ENCODE data around the gene MZB1. TPM values are rescaled to one million over a fixed set of nuclear protein-coding genes. Genes with fewer than 3 reads are reported as not detected.

The MZB1 gene
- total RNA-seq, 6 experiments from 2014 or later: 0.37 to 5.1 (median 1.1) TPM

- intact Hi-C loops (cut with DNase I): no loop called here
- TF ChIP-seq CTCF (IDR thresholded peaks at IDR 0.05): no peak
- no peaks in the 10 kb centered on the region for H3K27me3 ChIP-seq
- peaks cover 0 to 4% (median 0%) of the 10 kb centered on the region in 4 donors for H3K4me1 ChIP-seq
- peak overlapping the region; percentile 56 to 71 (median 60) for H3K4me3 ChIP-seq
- ATAC-seq (no peak), DNase-seq (no peak)
- WGBS (ENCODE audit: insufficient coverage, low coverage, low lambda C conversion rate, missing lambda C conversion rate): 34% methylated on average over 6 of the region's 7 CpGs
- H3K27ac ChIP-seq: peak overlapping the region; percentile 56 to 78 (median 72)
- H3K36me3 ChIP-seq: no peaks in the 10 kb centered on the region
- no peaks in the 10 kb centered on the region for H3K9me3 ChIP-seq
Observed at GRCh38 chr5:139403418-139403786, 13.7 kb upstream of the MZB1 start.

- peak; percentile 29 to 55 (median 40) for TF ChIP-seq CTCF (IDR thresholded peaks at IDR 0.05)
- TF ChIP-seq POLR2A (IDR thresholded peaks at IDR 0.05): no peak
- 69% methylated on average over 5 of the region's 7 CpGs for WGBS (ENCODE audit: insufficient coverage, low coverage, low lambda C conversion rate, missing lambda C conversion rate)
- peak in 1 of 3 donors; percentile 48 for DNase-seq
- H3K4me1 ChIP-seq: peaks cover 0 to 4% (median 0%) of the 10 kb centered on the region in 4 donors
- peak in 3 of 4 donors; percentile 7 to 38 (median 12) for ATAC-seq
- no peak overlapping the region for H3K4me3 ChIP-seq
- H3K36me3 ChIP-seq: no peaks in the 10 kb centered on the region
- H3K27ac ChIP-seq: no peak overlapping the region
- H3K9me3 ChIP-seq: no peaks in the 10 kb centered on the region
- intact Hi-C loops (cut with DNase I): no loop called here
- H3K27me3 ChIP-seq: no peaks in the 10 kb centered on the region
Observed at GRCh38 chr5:139402561-139403158, 12.9 kb upstream of the MZB1 start.

GRCh38 chr5:139401546-139401945 lies 11.8 kb upstream of the MZB1 start:
- Histone ChIP-seq H3K4me1 (peaks cover 0 to 4% (median 0%) of the 10 kb centered on the region in 4 donors), H3K36me3 (no peaks in the 10 kb centered on the region), H3K4me3 (no peak overlapping the region), H3K9me3 (no peaks in the 10 kb centered on the region), H3K27me3 (no peaks in the 10 kb centered on the region), H3K27ac (no peak overlapping the region)
- DNase-seq (no peak), ATAC-seq (no peak)
- 97% methylated on average over 4 of the region's 10 CpGs for WGBS (ENCODE audit: insufficient coverage, low coverage, low lambda C conversion rate, missing lambda C conversion rate)
- TF ChIP-seq POLR2A (IDR thresholded peaks at IDR 0.05): no peak
- intact Hi-C loops (cut with DNase I): no loop called here

GRCh38 chr5:139399501-139400121 lies 9.9 kb upstream of the MZB1 start:
- no peak overlapping the region for H3K27ac ChIP-seq
- peaks cover 0 to 7% of the 10 kb centered on the region in 2 donors for H3K27me3 ChIP-seq
- no peak for DNase-seq
- no peak overlapping the region for H3K4me3 ChIP-seq
- no peak for ATAC-seq
- 61% methylated on average over 4 of the region's 6 CpGs for WGBS (ENCODE audit: insufficient coverage, low coverage, low lambda C conversion rate, missing lambda C conversion rate)
- peaks cover 0 to 7% (median 0%) of the 10 kb centered on the region in 4 donors for H3K4me1 ChIP-seq
- intact Hi-C loops (cut with DNase I): no loop called here
- TF ChIP-seq POLR2A (IDR thresholded peaks at IDR 0.05) (no peak), CTCF (IDR thresholded peaks at IDR 0.05) (no peak)
- no peaks in the 10 kb centered on the region for H3K9me3 ChIP-seq
- no peaks in the 10 kb centered on the region for H3K36me3 ChIP-seq

- Histone ChIP-seq H3K36me3 (no peaks in the 10 kb centered on the region), H3K4me3 (no peak overlapping the region), H3K4me1 (peaks cover 0 to 18% (median 4%) of the 10 kb centered on the region in 4 donors), H3K9me3 (no peaks in the 10 kb centered on the region), H3K27ac (no peak overlapping the region), H3K27me3 (peaks cover 0 to 19% of the 10 kb centered on the region in 2 donors)
- no peak for ATAC-seq
- 44% methylated on average over 6 of the region's 6 CpGs for WGBS (ENCODE audit: insufficient coverage, low coverage, low lambda C conversion rate, missing lambda C conversion rate)
- TF ChIP-seq CTCF (IDR thresholded peaks at IDR 0.05) (no peak), POLR2A (IDR thresholded peaks at IDR 0.05) (no peak)
- intact Hi-C loops (cut with DNase I): no loop called here
- DNase-seq: no peak
Observed at GRCh38 chr5:139397921-139398320, 8.2 kb upstream of the MZB1 start.

All from right lobe of liver (tissue), 6 donors.